NCI-H2081 (cell line): ENCODE results near the gene FILIP1.

ENCODE experiments used
- DNase-seq, 2 experiments: peaks; one replicate each; lab custom pipeline; 2025; lab: John Stamatoyannopoulos, UW

Gene FILIP1

GRCh38 chr6:75492386-75493153 lies 1.0 kb downstream of the FILIP1 start:
- no peak for DNase-seq

GRCh38 chr6:75491291-75491690 lies 2.3 kb downstream of the FILIP1 start:
- no peak for DNase-seq

GRCh38 chr6:75490706-75491105 lies 2.9 kb downstream of the FILIP1 start:
- no peak for DNase-seq

- DNase-seq = no peak
Measured at GRCh38 chr6:75489025-75489424, 4.6 kb downstream of the FILIP1 start.

- no peak for DNase-seq
Measured at GRCh38 chr6:75488033-75488432, 5.6 kb downstream of the FILIP1 start.

GRCh38 chr6:75486850-75487518 lies 6.6 kb downstream of the FILIP1 start:
- no peak for DNase-seq

GRCh38 chr6:75484535-75484934 lies 9.1 kb downstream of the FILIP1 start:
- no peak for DNase-seq

GRCh38 chr6:75483136-75483952 lies 10.3 kb downstream of the FILIP1 start:
- DNase-seq = no peak

- no peak for DNase-seq
Measured at GRCh38 chr6:75481936-75482593, 11.5 kb downstream of the FILIP1 start.

GRCh38 chr6:75481394-75481793 lies 12.2 kb downstream of the FILIP1 start:
- no peak for DNase-seq

- DNase-seq = no peak
Measured at GRCh38 chr6:75480425-75480824, 13.2 kb downstream of the FILIP1 start.

- no peak for DNase-seq
Measured at GRCh38 chr6:75479712-75480111, 13.9 kb downstream of the FILIP1 start.

- no peak for DNase-seq
Measured at GRCh38 chr6:75478929-75479328, 14.7 kb downstream of the FILIP1 start.

GRCh38 chr6:75472885-75473284 lies 20.7 kb downstream of the FILIP1 start:
- DNase-seq = no peak

- DNase-seq = no peak
Measured at GRCh38 chr6:75467966-75468365, 25.6 kb downstream of the FILIP1 start.

GRCh38 chr6:75467284-75467683 lies 26.3 kb downstream of the FILIP1 start:
- DNase-seq = no peak

- DNase-seq = no peak
Measured at GRCh38 chr6:75466636-75467035, 27.0 kb downstream of the FILIP1 start.

GRCh38 chr6:75463908-75464307 lies 29.7 kb downstream of the FILIP1 start:
- no peak for DNase-seq

- no peak for DNase-seq
Measured at GRCh38 chr6:75463061-75463460, 30.5 kb downstream of the FILIP1 start.

GRCh38 chr6:75460681-75461080 lies 32.9 kb downstream of the FILIP1 start:
- DNase-seq = no peak

GRCh38 chr6:75458895-75459294 lies 34.7 kb downstream of the FILIP1 start:
- DNase-seq = no peak

GRCh38 chr6:75450903-75451302 lies 42.7 kb downstream of the FILIP1 start:
- DNase-seq = no peak
